Measurements from ENCODE around the gene PTPN1. TPM values are rescaled to one million over a fixed set of nuclear protein-coding genes. Genes with fewer than 3 reads are reported as not detected.

The PTPN1 gene
- total and polyA plus RNA-seq, 8 donors, result 10.8 to 26.8 (median 16.8) TPM

GRCh38 chr20:50584687-50585086 is 74.5 kb downstream of the PTPN1 start:
- intact Hi-C loops (cut with DNase I; ENCODE audit: low total_unique reads), result no loop called here
- no peaks in the 10 kb centered on the region for H3K27me3 ChIP-seq
- TF ChIP-seq CTCF (IDR thresholded peaks at IDR 0.05) (no peak), POLR2AphosphoS5 (IDR thresholded peaks at IDR 0.05) (no peak), EP300 (IDR thresholded peaks at IDR 0.05) (no peak), POLR2A (IDR thresholded peaks at IDR 0.05) (no peak)
- no peaks in the 10 kb centered on the region for H3K9me3 ChIP-seq
- DNase-seq, result no peak
- 75 to 93% (median 85%) methylated on average over 2 of the region's 2 CpGs for WGBS, 5 donors
- H3K36me3 ChIP-seq, result peaks cover 44 to 94% (median 91%) of the 10 kb centered on the region in 4 donors
- H3K4me1 ChIP-seq, result peaks cover 0 to 10% (median 3%) of the 10 kb centered on the region in 4 donors
- no peak overlapping the region for H3K4me3 ChIP-seq
- no peak overlapping the region for H3K27ac ChIP-seq

- Histone ChIP-seq H3K27ac (no peak overlapping the region), H3K4me3 (no peak overlapping the region), H3K9me3 (no peaks in the 10 kb centered on the region), H3K27me3 (no peaks in the 10 kb centered on the region), H3K36me3 (peaks cover 45 to 93% (median 91%) of the 10 kb centered on the region in 4 donors), H3K4me1 (peaks cover 0 to 10% (median 3%) of the 10 kb centered on the region in 4 donors)
- TF ChIP-seq EP300 (IDR thresholded peaks at IDR 0.05) (no peak), POLR2AphosphoS5 (IDR thresholded peaks at IDR 0.05) (no peak), POLR2A (IDR thresholded peaks at IDR 0.05) (no peak), CTCF (IDR thresholded peaks at IDR 0.05) (no peak)
- DNase-seq, result no peak
- WGBS, 5 donors, result 70 to 84% (median 78%) methylated on average over 5 of the region's 5 CpGs
- intact Hi-C loops (cut with DNase I; ENCODE audit: low total_unique reads), result no loop called here
Measured at GRCh38 chr20:50585214-50585613, 75.0 kb downstream of the PTPN1 start.

- Histone ChIP-seq H3K27me3 (no peaks in the 10 kb centered on the region), H3K27ac (no peak overlapping the region), H3K9me3 (no peaks in the 10 kb centered on the region), H3K4me1 (peaks cover 0 to 10% (median 3%) of the 10 kb centered on the region in 4 donors), H3K4me3 (no peak overlapping the region), H3K36me3 (peaks cover 45 to 91% (median 90%) of the 10 kb centered on the region in 4 donors)
- 86 to 95% (median 92%) methylated on average over 6 to 9 of the region's 9 CpGs for WGBS, 5 donors
- no peak for TF ChIP-seq EP300 (IDR thresholded peaks at IDR 0.05)
- TF ChIP-seq POLR2AphosphoS5 (IDR thresholded peaks at IDR 0.05), result no peak
- no peak for TF ChIP-seq CTCF (IDR thresholded peaks at IDR 0.05)
- TF ChIP-seq POLR2A (IDR thresholded peaks at IDR 0.05), result no peak
- intact Hi-C loops (cut with DNase I; ENCODE audit: low total_unique reads), result no loop called here
- no peak for DNase-seq
Measured at GRCh38 chr20:50585678-50586077, 75.5 kb downstream of the PTPN1 start.

- DNase-seq, result no peak
Measured at GRCh38 chr20:50586531-50587232, 76.5 kb downstream of the PTPN1 start.

More at GRCh38 chr20:50586531-50587232, 76.5 kb downstream of the PTPN1 start:
- intact Hi-C loops (cut with DNase I; ENCODE audit: low total_unique reads), result no loop called here
- no peak for TF ChIP-seq EP300 (IDR thresholded peaks at IDR 0.05)
- no peak for TF ChIP-seq CTCF (IDR thresholded peaks at IDR 0.05)
- no peak for TF ChIP-seq POLR2AphosphoS5 (IDR thresholded peaks at IDR 0.05)
- no peak for TF ChIP-seq POLR2A (IDR thresholded peaks at IDR 0.05)
- Histone ChIP-seq H3K9me3 (no peaks in the 10 kb centered on the region), H3K4me3 (no peak overlapping the region), H3K27me3 (no peaks in the 10 kb centered on the region), H3K27ac (no peak overlapping the region), H3K36me3 (peaks cover 37 to 87% (median 81%) of the 10 kb centered on the region in 4 donors), H3K4me1 (peaks cover 0 to 16% (median 6%) of the 10 kb centered on the region in 4 donors)
- 87 to 94% (median 91%) methylated on average over 10 to 13 of the region's 13 CpGs for WGBS, 5 donors

Measured in stomach (tissue), 9 donors.